AG20443 (cell line): ENCODE measurements around the gene KIRREL3.
A peak's percentile ranks its signal among the peaks of the same experiment; 100 is the strongest.

Source experiments
- DNase-seq: peaks from one replicate; pipeline ENCODE4 v3.0.0; 2012; ENCODE audit warnings: low spot score, mixed read lengths

Gene KIRREL3

GRCh38 chr11:126527651-126528050, 472.9 kb downstream of the KIRREL3 start:
- no peak for DNase-seq

GRCh38 chr11:126526471-126526870, 474.1 kb downstream of the KIRREL3 start:
- DNase-seq, result no peak

GRCh38 chr11:126525702-126526101, 474.9 kb downstream of the KIRREL3 start:
- DNase-seq, result no peak

GRCh38 chr11:126525216-126525615, 475.4 kb downstream of the KIRREL3 start:
- DNase-seq, result no peak

GRCh38 chr11:126523441-126524205, 476.9 kb downstream of the KIRREL3 start:
- no peak for DNase-seq

- no peak for DNase-seq
These were observed 478.0 kb downstream of the KIRREL3 start for GRCh38 chr11:126522606-126523005.

- DNase-seq, result peak; percentile 47
These were observed 478.4 kb downstream of the KIRREL3 start for GRCh38 chr11:126522152-126522551.

- no peak for DNase-seq
These were observed 479.4 kb downstream of the KIRREL3 start for GRCh38 chr11:126521196-126521595.

GRCh38 chr11:126519764-126520734, 480.5 kb downstream of the KIRREL3 start:
- no peak for DNase-seq

- DNase-seq, result no peak
These were observed 481.4 kb downstream of the KIRREL3 start for GRCh38 chr11:126518972-126519690.

GRCh38 chr11:126518071-126518971, 482.2 kb downstream of the KIRREL3 start:
- no peak for DNase-seq

GRCh38 chr11:126515501-126515900, 485.1 kb downstream of the KIRREL3 start:
- no peak for DNase-seq

- DNase-seq, result no peak
These were observed 486.4 kb downstream of the KIRREL3 start for GRCh38 chr11:126514061-126514693.

- DNase-seq, result no peak
These were observed 487.5 kb downstream of the KIRREL3 start for GRCh38 chr11:126512741-126513715.

- no peak for DNase-seq
These were observed 488.3 kb downstream of the KIRREL3 start for GRCh38 chr11:126512251-126512650.

GRCh38 chr11:126511475-126512115, 489.0 kb downstream of the KIRREL3 start:
- no peak for DNase-seq

GRCh38 chr11:126510621-126511370, 489.8 kb downstream of the KIRREL3 start:
- DNase-seq, result no peak

GRCh38 chr11:126507646-126508045, 492.9 kb downstream of the KIRREL3 start:
- DNase-seq, result no peak
